ENCODE measurements around the gene IFNL3. TPM values are rescaled to one million over a fixed set of nuclear protein-coding genes. Genes with fewer than 3 reads are reported as not detected.

IFNL3 gene
- total RNA-seq, 6 experiments from 2014 or later, result not detected

- no peaks in the 10 kb centered on the region for H3K9me3 Mint-ChIP-seq
- no peak overlapping the region for H3K27ac Mint-ChIP-seq
- no peak for DNase-seq
- H3K36me3 Mint-ChIP-seq (ENCODE audit: low read depth), result no peaks in the 10 kb centered on the region
- TF ChIP-seq CTCF (IDR thresholded peaks at IDR 0.05), result no peak
- H3K27me3 Mint-ChIP-seq (ENCODE audit: insufficient read depth), result peaks cover 51% of the 10 kb centered on the region
- no peak overlapping the region for H3K4me3 Mint-ChIP-seq
- peaks cover 7% of the 10 kb centered on the region for H3K4me1 Mint-ChIP-seq (ENCODE audit: low read depth)
Observed at GRCh38 chr19:39200803-39201115, 44.0 kb downstream of the IFNL3 start.

DNA sequence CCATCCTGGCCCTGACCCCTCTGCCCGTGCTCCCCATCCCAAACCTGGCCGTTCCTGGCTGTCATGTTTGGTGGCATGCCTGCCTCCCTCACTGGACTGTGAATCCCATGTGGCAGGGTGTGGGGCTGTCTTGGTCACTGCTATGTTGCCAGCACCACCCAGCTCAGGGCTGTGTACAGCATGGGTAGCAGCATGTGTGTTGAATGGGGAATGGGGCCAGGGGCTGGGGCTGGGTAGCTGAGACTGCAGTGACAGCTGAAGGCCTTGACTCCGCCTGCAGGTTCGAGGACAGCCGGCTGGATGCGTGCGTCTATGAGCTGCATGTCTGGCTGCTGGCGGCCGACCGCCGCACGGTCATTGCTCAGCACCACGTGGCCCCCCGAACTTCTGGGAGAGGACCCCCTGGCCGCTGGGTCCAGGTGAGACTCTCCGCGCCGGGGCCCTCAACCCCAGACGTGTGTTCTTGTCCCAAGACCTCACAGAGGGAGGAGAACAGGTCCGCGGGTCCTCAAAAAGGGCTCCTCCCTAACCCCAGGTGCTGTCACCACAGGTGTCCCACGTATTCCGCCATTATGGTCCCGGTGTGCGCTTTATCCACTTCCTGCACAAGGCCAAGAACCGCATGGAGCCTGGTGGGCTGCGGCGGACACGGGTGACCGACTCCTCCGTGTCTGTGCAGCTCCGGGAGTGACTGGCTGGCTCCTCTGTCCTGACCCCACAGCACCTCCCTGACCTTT is 44.6 kb downstream of the IFNL3 start:
- Mint-ChIP-seq H3K9me3 (no peaks in the 10 kb centered on the region), H3K4me3 (no peak overlapping the region), H3K27me3 (ENCODE audit: insufficient read depth) (peaks cover 51% of the 10 kb centered on the region)

GRCh38 chr19:39199025-39199424 is 45.8 kb downstream of the IFNL3 start:
- DNase-seq, result peak; percentile 29
- Mint-ChIP-seq H3K36me3 (ENCODE audit: low read depth) (no peaks in the 10 kb centered on the region), H3K27ac (no peak overlapping the region), H3K4me1 (ENCODE audit: low read depth) (peaks cover 7% of the 10 kb centered on the region), H3K27me3 (ENCODE audit: insufficient read depth) (peaks cover 52% of the 10 kb centered on the region), H3K4me3 (no peak overlapping the region), H3K9me3 (no peaks in the 10 kb centered on the region)
- TF ChIP-seq CTCF (IDR thresholded peaks at IDR 0.05), result no peak

More for the DNA sequence above, 44.6 kb downstream of the IFNL3 start:
- Mint-ChIP-seq H3K4me1 (ENCODE audit: low read depth) (peaks cover 7% of the 10 kb centered on the region), H3K36me3 (ENCODE audit: low read depth) (no peaks in the 10 kb centered on the region), H3K27ac (no peak overlapping the region)
- TF ChIP-seq CTCF (IDR thresholded peaks at IDR 0.05), result no peak
- DNase-seq, result no peak

- peaks cover 41% of the 10 kb centered on the region for H3K27me3 Mint-ChIP-seq (ENCODE audit: insufficient read depth)
Observed at GRCh38 chr19:39197808-39198207, 47.0 kb downstream of the IFNL3 start.

DNA sequence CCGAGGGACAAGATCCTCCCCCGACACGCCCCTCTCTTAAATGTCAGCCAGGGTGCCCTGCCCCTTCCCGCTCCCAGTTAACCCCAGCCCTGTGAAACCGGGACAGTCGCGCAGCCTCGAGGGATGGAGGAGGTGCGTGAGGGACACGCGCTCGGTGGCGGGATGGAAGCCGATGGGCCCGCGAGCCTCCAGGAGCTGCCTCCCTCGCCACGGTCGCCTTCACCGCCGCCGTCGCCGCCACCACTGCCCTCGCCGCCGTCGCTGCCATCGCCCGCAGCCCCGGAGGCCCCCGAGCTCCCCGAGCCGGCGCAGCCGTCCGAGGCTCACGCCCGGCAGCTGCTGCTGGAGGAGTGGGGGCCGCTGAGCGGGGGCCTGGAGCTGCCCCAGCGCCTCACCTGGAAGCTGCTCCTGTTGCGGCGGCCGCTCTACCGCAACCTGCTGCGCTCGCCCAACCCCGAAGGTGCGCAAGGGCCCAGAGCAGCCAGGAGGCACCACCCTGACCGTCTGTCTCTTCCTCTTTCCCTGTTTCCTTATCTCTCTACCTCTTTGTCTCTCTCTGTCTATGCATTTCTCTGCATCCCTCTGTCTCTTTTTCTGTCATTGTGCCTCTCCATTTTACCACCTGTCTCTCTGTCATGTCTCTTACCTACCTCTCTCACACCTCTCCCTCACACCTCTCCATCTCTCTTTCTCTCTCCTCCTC is 47.8 kb downstream of the IFNL3 start, which contains the start of gene NCCRP1:
Gene NCCRP1, plus strand, starts transcription at position 105 of the 703 bp plus-strand sequence. Its CDS starts 19 bp downstream, at position 124.
- TF ChIP-seq CTCF (IDR thresholded peaks at IDR 0.05), result no peak
- no peaks in the 10 kb centered on the region for H3K9me3 Mint-ChIP-seq
- peaks cover 7% of the 10 kb centered on the region for H3K4me1 Mint-ChIP-seq (ENCODE audit: low read depth)
- peaks cover 33% of the 10 kb centered on the region for H3K27me3 Mint-ChIP-seq (ENCODE audit: insufficient read depth)
- no peak within 1 kb of the TSS for H3K4me3 Mint-ChIP-seq
- H3K36me3 Mint-ChIP-seq (ENCODE audit: low read depth), result no peaks in the 10 kb centered on the region
- no peak within 1 kb of the TSS for H3K27ac Mint-ChIP-seq
- DNase-seq, result no peak

More at GRCh38 chr19:39197808-39198207, 47.0 kb downstream of the IFNL3 start:
- H3K27ac Mint-ChIP-seq, result no peak overlapping the region
- peaks cover 7% of the 10 kb centered on the region for H3K4me1 Mint-ChIP-seq (ENCODE audit: low read depth)
- DNase-seq, result no peak
- H3K4me3 Mint-ChIP-seq, result no peak overlapping the region
- H3K9me3 Mint-ChIP-seq, result no peaks in the 10 kb centered on the region
- no peaks in the 10 kb centered on the region for H3K36me3 Mint-ChIP-seq (ENCODE audit: low read depth)
- TF ChIP-seq CTCF (IDR thresholded peaks at IDR 0.05), result peak; percentile 16; the same call in 1 of the 2 replicates

All from HFFc6 (cell line).